H1 (cell line): Measurements from ENCODE around the gene SNX24. TPM values are rescaled to one million over a fixed set of nuclear protein-coding genes. Genes with fewer than 3 reads are reported as not detected.

Experiments used
- CTCF ChIA-PET: fragments of 300-600 bp; sonication (Branson Sonifier 250); formaldehyde crosslinking; loops from one replicate; lab custom pipeline; 2021; ENCODE audit not compliant: partially characterized antibody; lab: Charles Lee
- POLR2A ChIA-PET: fragments of 300-600 bp; sonication (Branson Sonifier 250); formaldehyde crosslinking; loops from one replicate; lab custom pipeline; 2021; ENCODE audit warnings: inconsistent platforms; ENCODE audit not compliant: partially characterized antibody; lab: Charles Lee
- DNase-seq, 2 experiments: peaks; one replicate each; pipeline versions ENCODE4 v3.0.0 to v3.0.0-alpha.2; 2010 to 2022; ENCODE audit warnings: low spot score in 2 of 2, low read depth in 1 of 2, mixed read lengths in 1 of 2
- FAIRE-seq: peaks from 2 replicates; lab custom pipeline; 2011; peaks lifted over from hg19 to GRCh38; lab: Jason Lieb, UNC
- H2AFZ ChIP-seq: 2 replicates; pipeline ENCODE4 v1.8.1; 2012; ENCODE audit warnings: low read length, inconsistent platforms
- H2AK5ac ChIP-seq: 2 replicates; pipeline ENCODE4 v1.6.1; 2013; ENCODE audit warnings: low read depth, low read length
- H2BK120ac ChIP-seq: replicated peaks from 2 replicates; pipeline ENCODE3; 2013; ENCODE audit warnings: low read depth, low read length, inconsistent platforms
- H2BK12ac ChIP-seq: 2 replicates; pipeline ENCODE4 v1.6.1; 2013; ENCODE audit warnings: low read depth, low read length
- H2BK15ac ChIP-seq: 2 replicates; pipeline ENCODE4 v1.6.1; 2013; ENCODE audit warnings: low read length
- H2BK20ac ChIP-seq: 2 replicates; pipeline ENCODE4 v1.6.1; 2013; ENCODE audit warnings: low read length
- H2BK5ac ChIP-seq: 2 replicates; pipeline ENCODE4 v1.6.1; 2013; ENCODE audit warnings: low read depth, low read length
- H3K14ac ChIP-seq: 2 replicates; pipeline ENCODE4 v1.6.1; 2013; ENCODE audit warnings: inconsistent platforms; ENCODE audit not compliant: insufficient read length
- H3K18ac ChIP-seq: 2 replicates; pipeline ENCODE4 v1.6.1; 2013; ENCODE audit warnings: low read length; ENCODE audit errors: extremely low read depth
- H3K23ac ChIP-seq: 2 replicates; pipeline ENCODE4 v1.6.1; 2013; ENCODE audit warnings: inconsistent platforms; ENCODE audit not compliant: insufficient read length
- H3K23me2 ChIP-seq: 2 replicates; pipeline ENCODE4 v1.6.1; 2013; ENCODE audit warnings: low read depth, low read length
- H3K27ac ChIP-seq: 2 replicates; pipeline ENCODE4 v1.6.1; 2011; ENCODE audit warnings: low read depth, low read length, inconsistent platforms
- H3K27me3 ChIP-seq, 4 experiments: replicated peaks in 1 of 4; 1 replicate in 1 of 4; 2 replicates in 3 of 4; pipeline versions ENCODE4 v1.6.1 to v1.8.1; 2011 to 2013; ENCODE audit warnings: low read length in 3 of 4, mild to moderate bottlenecking in 3 of 4, inconsistent platforms in 2 of 4, mixed read lengths in 2 of 4, moderate library complexity in 1 of 4; ENCODE audit not compliant: control insufficient read depth in 3 of 4, insufficient read depth in 3 of 4; ENCODE audit errors: extremely low read depth in 1 of 4
- H3K36me3 ChIP-seq, 4 experiments: 2 replicates each; pipeline versions ENCODE4 v1.6.1 to v1.8.1; 2011 to 2013; ENCODE audit warnings: mild to moderate bottlenecking in 4 of 4, low read length in 3 of 4, moderate library complexity in 2 of 4, control low read depth in 1 of 4, inconsistent platforms in 1 of 4; ENCODE audit not compliant: insufficient read depth in 4 of 4, control insufficient read depth in 2 of 4
- H3K4ac ChIP-seq: replicated peaks from 2 replicates; pipeline ENCODE3; 2013; ENCODE audit warnings: low read length, low read depth, mixed read lengths, inconsistent platforms; ENCODE audit not compliant: insufficient read length
- H3K4me1 ChIP-seq, 4 experiments: replicated peaks in 1 of 4; 1 replicate in 1 of 4; 2 replicates in 3 of 4; pipeline versions ENCODE4 v1.6.1 to v1.8.1; 2011 to 2013; ENCODE audit warnings: low read length in 3 of 4, inconsistent platforms in 2 of 4, mixed read lengths in 1 of 4; ENCODE audit not compliant: insufficient read depth in 4 of 4, control insufficient read depth in 3 of 4
- H3K4me2 ChIP-seq, 2 experiments: 2 replicates each; pipeline versions ENCODE4 v1.6.1 to v1.8.1; 2011 to 2013; ENCODE audit warnings: low read depth in 2 of 2, low read length in 2 of 2, control low read depth in 1 of 2, inconsistent platforms in 1 of 2, mild to moderate bottlenecking in 1 of 2; ENCODE audit not compliant: insufficient read depth in 1 of 2
- H3K4me3 ChIP-seq, 4 experiments: fragments of 200-600, 300-600 bp in 1 of 4; sonication (generic), shearing (Covaris generic), sonication (Bioruptor Twin) in 1 of 4; 2 replicates each; pipeline versions ENCODE4 v1.5.1 to v1.8.1; 2011 to 2016; ENCODE audit warnings: low read length in 4 of 4, low read depth in 3 of 4, control low read depth in 2 of 4, inconsistent platforms in 2 of 4, mild to moderate bottlenecking in 2 of 4, mixed read lengths in 1 of 4, moderate library complexity in 1 of 4; ENCODE audit not compliant: insufficient read depth in 2 of 4; ENCODE audit errors: extremely low read depth in 1 of 4
- H3K56ac ChIP-seq: replicated peaks from 2 replicates; pipeline ENCODE3; 2013; ENCODE audit warnings: low read depth, mild to moderate bottlenecking, mixed read lengths, low read length, inconsistent platforms; ENCODE audit not compliant: insufficient read length
- H3K79me1 ChIP-seq: 2 replicates; pipeline ENCODE4 v1.6.1; 2013; ENCODE audit warnings: low read depth, low read length, control low read depth
- H3K79me2 ChIP-seq, 2 experiments: 2 replicates each; pipeline versions ENCODE4 v1.6.1 to v1.8.1; 2012 to 2013; ENCODE audit warnings: low read length in 2 of 2, mild to moderate bottlenecking in 2 of 2, inconsistent platforms in 1 of 2; ENCODE audit not compliant: insufficient read depth in 2 of 2, control insufficient read depth in 1 of 2
- H3K9ac ChIP-seq, 4 experiments: replicated peaks in 1 of 4; 1 replicate in 1 of 4; 2 replicates in 3 of 4; pipeline versions ENCODE4 v1.6.1 to v1.8.1; 2011 to 2013; ENCODE audit warnings: low read depth in 3 of 4, low read length in 3 of 4, control low read depth in 2 of 4, mild to moderate bottlenecking in 2 of 4, moderate library complexity in 2 of 4, inconsistent platforms in 1 of 4; ENCODE audit errors: extremely low read depth in 1 of 4
- H3K9me3 ChIP-seq, 2 experiments: 2 replicates each; pipeline versions ENCODE4 v1.6.1 to v1.8.1; 2012 to 2013; ENCODE audit warnings: mild to moderate bottlenecking in 2 of 2, moderate library complexity in 2 of 2, control low read depth in 1 of 2, inconsistent platforms in 1 of 2, low read depth in 1 of 2, low read length in 1 of 2, mixed read lengths in 1 of 2; ENCODE audit not compliant: insufficient read depth in 2 of 2
- H4K20me1 ChIP-seq, 2 experiments: replicated peaks in 1 of 2; 2 replicates each; pipeline versions ENCODE3 to v1.8.1; 2011 to 2013; ENCODE audit warnings: inconsistent platforms in 2 of 2, low read length in 2 of 2, mild to moderate bottlenecking in 1 of 2; ENCODE audit not compliant: insufficient read depth in 2 of 2, control insufficient read depth in 1 of 2
- H4K5ac ChIP-seq: 2 replicates; pipeline ENCODE4 v1.6.1; 2013; ENCODE audit warnings: low read length, low read depth, mixed read lengths, inconsistent platforms; ENCODE audit not compliant: insufficient read length
- H4K8ac ChIP-seq: 2 replicates; pipeline ENCODE4 v1.8.0; 2013; ENCODE audit warnings: mild to moderate bottlenecking, moderate library complexity, low read length, inconsistent platforms; ENCODE audit not compliant: insufficient read depth; ENCODE audit errors: extremely low read depth
- H4K91ac ChIP-seq: replicated peaks from 2 replicates; pipeline ENCODE3; 2013; ENCODE audit warnings: low read length, mixed read lengths, inconsistent platforms; ENCODE audit not compliant: insufficient read length
- CBX5 ChIP-seq: fragments of 300-800, 300-1000 bp; sonication (generic); IDR thresholded peaks from 2 replicates; pipeline ENCODE4 v1.7.1; 2016; ENCODE audit warnings: antibody characterized with exemption, low read length, low read depth
- CTBP2 ChIP-seq: IDR thresholded peaks from 2 replicates; pipeline ENCODE4 v1.7.0; 2011; ENCODE audit warnings: borderline replicate concordance, mild to moderate bottlenecking, moderate library complexity, mixed read lengths, low read length; ENCODE audit not compliant: insufficient read depth, insufficient read length
- E2F6 ChIP-seq: IDR thresholded peaks from 2 replicates; pipeline ENCODE4 v1.6.1; 2012; ENCODE audit warnings: inconsistent platforms
- EZH2 ChIP-seq: fragments of 200-600 bp; sonication (generic); IDR thresholded peaks from 2 replicates; pipeline ENCODE4 v1.7.1; 2012; ENCODE audit warnings: low read depth, mild to moderate bottlenecking, moderate library complexity, low read length, inconsistent platforms; ENCODE audit not compliant: severe bottlenecking
- MAX ChIP-seq: IDR thresholded peaks from 2 replicates; pipeline ENCODE4 v1.6.1; 2012; ENCODE audit warnings: inconsistent platforms
- PHF8 ChIP-seq: fragments of 200-600 bp; sonication (generic); conservative IDR thresholded peaks from 2 replicates; pipeline ENCODE4 v1.7.1; 2012; ENCODE audit warnings: low read depth, mild to moderate bottlenecking, inconsistent platforms, low read length, moderate library complexity
- TAF7 ChIP-seq: optimal IDR thresholded peaks from 2 replicates; pipeline ENCODE3; 2011; ENCODE audit warnings: low read depth, mild to moderate bottlenecking, inconsistent platforms, low read length, moderate library complexity, borderline replicate concordance
- TBP ChIP-seq: IDR thresholded peaks from 2 replicates; pipeline ENCODE4 v1.6.1; 2011; ENCODE audit warnings: low read depth, low read length, improper control_type of control experiment
- WGBS, 2 experiments: shearing (Covaris generic) in 1 of 2; methylation state at CpG; one replicate each; pipeline versions ENCODE4 v1.1.6 to v1.1.7; 2013 to 2015; ENCODE audit warnings: low lambda C conversion rate in 2 of 2, mixed read lengths in 2 of 2, inconsistent platforms in 1 of 2, low coverage in 1 of 2, missing lambda C conversion rate in 1 of 2; ENCODE audit not compliant: insufficient replicate concordance in 2 of 2, insufficient coverage in 1 of 2, insufficient read length in 1 of 2; ENCODE audit errors: extremely low coverage in 1 of 2, missing lambda C conversion rate in 1 of 2; 5-methylcytosine and 5-hydroxymethylcytosine counted together
- polyA plus RNA-seq, 7 experiments: library from polyadenylated mRNA; depleted of rRNA in 3 of 7; stranded (reverse) in 5 of 7; unstranded in 2 of 7; fragments of >200 nt in 5 of 7; fragments of 200-250 nt in 2 of 7; gene quantifications; 1 replicate in 5 of 7; 2 replicates in 1 of 7; 4 replicates in 1 of 7; pipeline versions ENCODE4 v1.2.1 to v1.2.3, GENCODE V29; 2011 to 2013; ENCODE audit warnings: missing spikeins in 2 of 7, mixed read lengths in 2 of 7
- total RNA-seq: library from RNA; stranded (reverse); fragmentation: NEBNext Ultra II Directional; extraction: Animal tissue kit (Norgen Biotek cat#: 25700); gene quantifications from 2 replicates; pipeline ENCODE4 v1.2.1, GENCODE V29; 2021
- TF ChIP-seq, protein P1 (sequence below): IDR thresholded peaks from 2 replicates; pipeline ENCODE4 v1.6.1; 2012; ENCODE audit warnings: low read length, inconsistent platforms

SNX24 gene
- total and polyA plus RNA-seq, 2 of the 8 experiments (the other 6 are each of a cell fraction or from before 2014, with no cell fraction given), result 7.3 to 14.3 TPM

- no peak overlapping the region for H3K23ac ChIP-seq
- no peak overlapping the region for H3K18ac ChIP-seq
- H3K9me3 ChIP-seq, result no peaks in the 10 kb centered on the region
- 2% methylated on average over 27 of the region's 27 CpGs; no CpG with 5 or more reads in 1 of the 2 experiments for WGBS, 2 experiments
- H4K20me1 ChIP-seq, result peaks cover 0 to 2% of the 10 kb centered on the region in 2 experiments
- no peak overlapping the region for H2BK120ac ChIP-seq
- H2BK5ac ChIP-seq, result no peak overlapping the region
- no peak overlapping the region for H3K27ac ChIP-seq
- no peak overlapping the region for H4K8ac ChIP-seq
- no peak overlapping the region for H2BK12ac ChIP-seq
- ChIA-PET CTCF (interaction anchor here (0.6 to 1.9 kb wide), 5 partner anchors 10 to 314 kb away, joined by 3 to 6 read pairs (median 3); no protein-coding TSS in a partner anchor), POLR2A (interaction anchor here (1.1 kb wide), 1 partner anchor 190 kb away, joined by 3 read pairs; the partner anchor contains the start of gene SNX24)
- no peak overlapping the region for H3K14ac ChIP-seq
- no peaks in the 10 kb centered on the region for H3K36me3 ChIP-seq
- peaks cover 0 to 12% (median 5%) of the 10 kb centered on the region in 4 experiments; a peak in 5 of 7 replicates for H3K4me1 ChIP-seq
- no peak overlapping the region for H3K9ac ChIP-seq
- no peaks in the 10 kb centered on the region for H3K79me2 ChIP-seq
- H4K91ac ChIP-seq, result no peak overlapping the region
- no peaks in the 10 kb centered on the region for H3K79me1 ChIP-seq
- peak overlapping the region; percentile 64 to 92 (median 70) for H3K4me3 ChIP-seq
- H3K4ac ChIP-seq, result no peak overlapping the region
- peak; percentile 29 to 66 for DNase-seq
- peak overlapping the region; percentile 82 to 91 for H3K4me2 ChIP-seq
- H3K23me2 ChIP-seq, result peaks cover 9% of the 10 kb centered on the region
- no peak overlapping the region for H3K56ac ChIP-seq
- H2AFZ ChIP-seq, result peak overlapping the region; percentile 77
- no peak overlapping the region for H2AK5ac ChIP-seq
- no peak overlapping the region for H2BK15ac ChIP-seq
- no peak overlapping the region for H2BK20ac ChIP-seq
- H4K5ac ChIP-seq, result no peak overlapping the region
- peaks cover 0 to 26% (median 11%) of the 10 kb centered on the region in 4 experiments; a peak in 6 of 7 replicates for H3K27me3 ChIP-seq
- no peak for FAIRE-seq
- TF ChIP-seq CBX5, result no peak
- no peak for TF ChIP-seq PHF8
- TF ChIP-seq, protein P1, sequence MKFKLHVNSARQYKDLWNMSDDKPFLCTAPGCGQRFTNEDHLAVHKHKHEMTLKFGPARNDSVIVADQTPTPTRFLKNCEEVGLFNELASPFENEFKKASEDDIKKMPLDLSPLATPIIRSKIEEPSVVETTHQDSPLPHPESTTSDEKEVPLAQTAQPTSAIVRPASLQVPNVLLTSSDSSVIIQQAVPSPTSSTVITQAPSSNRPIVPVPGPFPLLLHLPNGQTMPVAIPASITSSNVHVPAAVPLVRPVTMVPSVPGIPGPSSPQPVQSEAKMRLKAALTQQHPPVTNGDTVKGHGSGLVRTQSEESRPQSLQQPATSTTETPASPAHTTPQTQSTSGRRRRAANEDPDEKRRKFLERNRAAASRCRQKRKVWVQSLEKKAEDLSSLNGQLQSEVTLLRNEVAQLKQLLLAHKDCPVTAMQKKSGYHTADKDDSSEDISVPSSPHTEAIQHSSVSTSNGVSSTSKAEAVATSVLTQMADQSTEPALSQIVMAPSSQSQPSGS, result no peak
- no peak for TF ChIP-seq E2F6
- TF ChIP-seq TBP, result no peak
- TF ChIP-seq TAF7, result no peak
- TF ChIP-seq MAX, result peak; percentile 40; the same call in 1 of the 2 replicates
- no peak for TF ChIP-seq CTBP2
- no peak for TF ChIP-seq EZH2
Measured at GRCh38 chr5:123035360-123035917, 190.0 kb downstream of the SNX24 start.
